Thyroid gland (tissue), 4 donors: ENCODE data around the gene ZMIZ1. TPM values are rescaled to one million over a fixed set of nuclear protein-coding genes. Genes with fewer than 3 reads are reported as not detected.
A peak's percentile ranks its signal among the peaks of the same experiment; 100 is the strongest.

Experiments used
- DNase-seq, 2 donors: peaks; one replicate each; pipeline ENCODE4 v3.0.0-alpha.2; 2019
- H3K27ac ChIP-seq, 3 donors: fragments of 200-600 bp; sonication (generic); 1 replicate in 2 of 3; 2 replicates in 1 of 3; pipeline ENCODE4 v1.5.1; 2016 to 2019; ENCODE audit warnings: mild to moderate bottlenecking in 1 of 3, moderate library complexity in 1 of 3
- H3K27me3 ChIP-seq: fragments of 200-600 bp; sonication (generic); one replicate; pipeline ENCODE4 v1.5.1; 2019
- H3K36me3 ChIP-seq, 2 donors: fragments of 200-600 bp; sonication (generic); one replicate each; pipeline ENCODE4 v1.5.1; 2016 to 2019
- H3K4me1 ChIP-seq, 2 donors: fragments of 200-600 bp; sonication (generic); one replicate each; pipeline ENCODE4 v1.5.1; 2017 to 2019
- H3K4me3 ChIP-seq, 3 donors: fragments of 200-600 bp; sonication (generic); replicated peaks in 1 of 3; 1 replicate in 2 of 3; 2 replicates in 1 of 3; pipeline ENCODE4 v1.5.1; 2016; ENCODE audit warnings: mild to moderate bottlenecking in 1 of 3
- H3K9me3 ChIP-seq: fragments of 200-600 bp; sonication (generic); one replicate; pipeline ENCODE4 v1.5.1; 2017
- POLR2A ChIP-seq, 2 donors: fragments of 450-650 bp; IDR thresholded peaks; one replicate each; pipeline ENCODE4 v1.6.1; 2017; ENCODE audit warnings: antibody characterized with exemption in 2 of 2, mild to moderate bottlenecking in 2 of 2, moderate library complexity in 1 of 2
- WGBS, 2 donors: methylation state at CpG; one replicate each; pipeline ENCODE4 v1.1.5; 2017; 5-methylcytosine and 5-hydroxymethylcytosine counted together
- intact Hi-C: fragments of 100-400 bp; cut with DNase I; formaldehyde crosslinking; loops from one replicate; pipeline ENCODE4 v1.15.1; 2023
- total RNA-seq, 4 donors: library from RNA; depleted of rRNA; stranded (reverse); fragments of >200 nt; gene quantifications; one replicate each; pipeline ENCODE4 v1.2.3, GENCODE V29; 2016
- TF ChIP-seq, protein P1 (sequence below), 6 experiments: fragments of 200-600 bp in 3 of 6; fragments of 450-650 bp in 3 of 6; sonication (generic) in 3 of 6; IDR thresholded peaks; one replicate each; pipeline ENCODE4 v1.5.1; 2016 to 2019; ENCODE audit warnings: antibody characterized with exemption in 6 of 6, mild to moderate bottlenecking in 2 of 6, inconsistent platforms in 1 of 6, moderate library complexity in 1 of 6

The ZMIZ1 gene
- total RNA-seq, 4 donors from 2014 or later: 59.9 to 128 (median 94.4) TPM

DNA sequence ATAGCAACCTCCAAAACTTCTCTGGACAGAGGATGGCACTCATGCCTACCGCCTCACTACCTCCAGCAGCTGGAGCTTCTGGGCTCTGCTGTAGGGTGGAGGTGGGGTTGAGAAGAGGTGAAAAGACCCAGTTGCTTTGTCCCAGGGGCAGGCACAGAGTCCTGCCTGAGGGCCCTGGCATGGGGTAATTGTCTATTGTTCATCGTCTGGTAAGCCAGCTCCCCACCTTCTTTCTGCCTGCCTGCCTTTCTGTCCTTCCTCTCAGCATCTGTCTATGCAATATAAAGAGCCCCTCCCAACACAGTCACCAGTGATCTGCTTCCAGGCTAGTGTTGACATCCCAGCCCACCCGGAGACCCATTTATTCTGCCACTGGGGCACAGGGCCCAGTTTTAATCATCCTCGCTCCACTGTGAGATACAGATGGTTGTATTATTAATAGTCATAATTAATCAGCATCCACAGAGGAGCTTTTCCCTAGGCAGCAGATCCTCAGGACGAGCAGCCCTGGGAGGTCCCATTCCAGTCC lies 39.0 kb downstream of the ZMIZ1 start:
- H3K4me1 ChIP-seq: peaks cover 72 to 89% of the 10 kb centered on the region in 2 donors
- 77 to 85% methylated on average over 4 to 5 of the region's 5 CpGs for WGBS, 2 donors

DNA sequence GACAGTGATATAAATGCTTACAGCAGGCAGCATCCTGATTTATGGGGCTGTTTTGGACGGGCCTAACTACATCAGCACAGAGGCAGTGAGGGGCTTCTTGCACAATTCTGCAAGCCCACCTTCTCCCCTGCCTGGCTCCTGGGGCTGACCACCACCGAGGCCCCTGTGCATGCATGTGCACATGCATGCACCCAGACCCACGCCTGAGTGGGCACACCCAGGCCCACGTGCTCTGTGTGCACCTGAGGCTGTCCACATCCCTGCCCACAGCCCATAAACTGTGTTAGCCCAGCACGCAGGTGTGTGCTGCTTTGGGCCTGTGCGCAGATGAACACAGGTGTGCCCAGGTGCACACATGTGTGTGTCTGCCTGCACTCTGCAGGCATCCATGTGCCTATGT lies 40.0 kb downstream of the ZMIZ1 start:
- 40 to 71% methylated on average over 3 to 4 of the region's 6 CpGs for WGBS, 2 donors
- H3K4me1 ChIP-seq: peaks cover 72 to 89% of the 10 kb centered on the region in 2 donors
- DNase-seq: no peak

More for the DNA sequence above, 39.0 kb downstream of the ZMIZ1 start:
- intact Hi-C loops: no loop called here
- H3K9me3 ChIP-seq: no peaks in the 10 kb centered on the region
- H3K27me3 ChIP-seq: no peaks in the 10 kb centered on the region
- TF ChIP-seq, protein P1, sequence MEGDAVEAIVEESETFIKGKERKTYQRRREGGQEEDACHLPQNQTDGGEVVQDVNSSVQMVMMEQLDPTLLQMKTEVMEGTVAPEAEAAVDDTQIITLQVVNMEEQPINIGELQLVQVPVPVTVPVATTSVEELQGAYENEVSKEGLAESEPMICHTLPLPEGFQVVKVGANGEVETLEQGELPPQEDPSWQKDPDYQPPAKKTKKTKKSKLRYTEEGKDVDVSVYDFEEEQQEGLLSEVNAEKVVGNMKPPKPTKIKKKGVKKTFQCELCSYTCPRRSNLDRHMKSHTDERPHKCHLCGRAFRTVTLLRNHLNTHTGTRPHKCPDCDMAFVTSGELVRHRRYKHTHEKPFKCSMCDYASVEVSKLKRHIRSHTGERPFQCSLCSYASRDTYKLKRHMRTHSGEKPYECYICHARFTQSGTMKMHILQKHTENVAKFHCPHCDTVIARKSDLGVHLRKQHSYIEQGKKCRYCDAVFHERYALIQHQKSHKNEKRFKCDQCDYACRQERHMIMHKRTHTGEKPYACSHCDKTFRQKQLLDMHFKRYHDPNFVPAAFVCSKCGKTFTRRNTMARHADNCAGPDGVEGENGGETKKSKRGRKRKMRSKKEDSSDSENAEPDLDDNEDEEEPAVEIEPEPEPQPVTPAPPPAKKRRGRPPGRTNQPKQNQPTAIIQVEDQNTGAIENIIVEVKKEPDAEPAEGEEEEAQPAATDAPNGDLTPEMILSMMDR (IDR thresholded peaks at IDR 0.05): no peak
- no peak for TF ChIP-seq POLR2A (IDR thresholded peaks at IDR 0.05)
- H3K4me3 ChIP-seq: no peak overlapping the region
- H3K36me3 ChIP-seq: peaks cover 5% of the 10 kb centered on the region in 2 donors
- no peak for DNase-seq
- H3K27ac ChIP-seq: peak overlapping the region in 1 of 3 donors; percentile 34

DNA sequence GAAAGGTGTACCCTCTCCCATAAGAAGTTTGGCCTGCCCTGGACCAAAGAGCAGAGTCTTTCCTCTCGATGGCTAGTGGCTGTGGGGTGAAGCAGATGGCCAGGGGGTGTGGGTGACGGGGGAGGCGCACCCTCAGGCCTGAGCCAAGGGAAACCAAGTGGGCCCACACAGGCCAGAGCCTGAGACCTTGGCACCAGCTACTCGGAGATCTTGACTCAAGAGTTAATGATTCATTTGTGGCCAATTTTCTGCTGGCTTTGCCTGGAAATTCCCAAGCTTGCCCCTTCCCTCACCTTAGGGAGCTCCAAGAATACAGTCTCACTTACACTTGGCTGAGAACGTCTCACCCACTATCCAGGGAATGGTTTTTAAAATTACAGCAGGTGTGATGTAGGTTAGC lies 42.7 kb downstream of the ZMIZ1 start:
- TF ChIP-seq, protein P1 (IDR thresholded peaks at IDR 0.05): no peak
- no peak for TF ChIP-seq POLR2A (IDR thresholded peaks at IDR 0.05)
- 59 to 85% methylated on average over 5 of the region's 5 CpGs for WGBS, 2 donors
- Histone ChIP-seq H3K27ac (peak overlapping the region; percentile 83 to 88 (median 85)), H3K9me3 (no peaks in the 10 kb centered on the region), H3K36me3 (peaks cover 5% of the 10 kb centered on the region in 2 donors), H3K4me1 (peaks cover 71 to 88% of the 10 kb centered on the region in 2 donors), H3K4me3 (no peak overlapping the region), H3K27me3 (no peaks in the 10 kb centered on the region)
- intact Hi-C loops: no loop called here
- DNase-seq: no peak

More for the DNA sequence above, 40.0 kb downstream of the ZMIZ1 start:
- H3K36me3 ChIP-seq: peaks cover 5% of the 10 kb centered on the region in 2 donors
- TF ChIP-seq, protein P1 (IDR thresholded peaks at IDR 0.05): no peak
- TF ChIP-seq POLR2A (IDR thresholded peaks at IDR 0.05): no peak
- intact Hi-C loops: no loop called here
- no peak overlapping the region for H3K4me3 ChIP-seq
- no peaks in the 10 kb centered on the region for H3K9me3 ChIP-seq
- H3K27me3 ChIP-seq: no peaks in the 10 kb centered on the region
- no peak overlapping the region for H3K27ac ChIP-seq

DNA sequence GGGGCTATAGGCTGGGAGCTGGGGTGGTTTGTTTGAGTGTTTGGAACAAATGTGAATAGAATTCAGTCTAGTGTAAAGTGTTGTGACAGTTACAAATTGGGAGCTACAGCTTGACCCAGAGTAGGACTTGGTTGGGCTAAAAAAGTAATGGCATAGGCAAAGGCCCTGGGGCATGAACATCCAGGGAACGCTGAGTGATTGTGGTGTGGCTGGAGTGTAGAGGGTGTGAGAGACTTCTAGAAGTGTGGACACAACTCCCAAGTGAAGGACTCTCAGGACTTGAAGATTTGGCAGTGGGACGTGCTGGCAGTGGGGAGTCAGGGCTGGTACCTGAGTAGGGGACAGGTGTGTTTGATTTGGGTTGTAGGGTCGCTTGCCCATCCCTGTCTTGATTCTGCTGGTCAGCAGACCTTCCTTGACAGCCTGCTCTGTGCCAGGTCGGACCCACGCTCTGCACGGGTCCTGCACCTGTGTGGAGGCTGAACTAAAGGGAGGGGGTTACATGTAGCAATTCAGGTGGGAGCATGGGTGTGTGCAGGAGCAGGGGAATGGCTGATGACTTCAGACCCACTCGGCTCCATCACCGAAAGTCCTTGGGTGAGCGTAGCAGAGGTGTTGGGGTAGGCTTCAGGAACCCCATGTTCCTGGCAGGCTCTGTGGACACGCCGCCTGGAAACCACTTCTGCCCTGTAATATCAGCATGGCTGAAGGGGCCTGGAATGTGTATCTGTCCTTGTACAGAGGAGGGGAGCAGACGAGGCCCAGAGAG lies 43.3 kb downstream of the ZMIZ1 start:
- intact Hi-C loops: no loop called here
- peak in 1 of 2 donors; percentile 33 for TF ChIP-seq POLR2A (IDR thresholded peaks at IDR 0.05)
- TF ChIP-seq, protein P1 (IDR thresholded peaks at IDR 0.05): no peak
- 55 to 59% methylated on average over 9 to 12 of the region's 12 CpGs for WGBS, 2 donors
- no peak overlapping the region for H3K4me3 ChIP-seq
- H3K36me3 ChIP-seq: peaks cover 5% of the 10 kb centered on the region in 2 donors
- no peaks in the 10 kb centered on the region for H3K9me3 ChIP-seq
- no peaks in the 10 kb centered on the region for H3K27me3 ChIP-seq
- peak overlapping the region; percentile 83 to 88 (median 85) for H3K27ac ChIP-seq
- H3K4me1 ChIP-seq: peaks cover 74 to 88% of the 10 kb centered on the region in 2 donors
- DNase-seq: peak; percentile 92

DNA sequence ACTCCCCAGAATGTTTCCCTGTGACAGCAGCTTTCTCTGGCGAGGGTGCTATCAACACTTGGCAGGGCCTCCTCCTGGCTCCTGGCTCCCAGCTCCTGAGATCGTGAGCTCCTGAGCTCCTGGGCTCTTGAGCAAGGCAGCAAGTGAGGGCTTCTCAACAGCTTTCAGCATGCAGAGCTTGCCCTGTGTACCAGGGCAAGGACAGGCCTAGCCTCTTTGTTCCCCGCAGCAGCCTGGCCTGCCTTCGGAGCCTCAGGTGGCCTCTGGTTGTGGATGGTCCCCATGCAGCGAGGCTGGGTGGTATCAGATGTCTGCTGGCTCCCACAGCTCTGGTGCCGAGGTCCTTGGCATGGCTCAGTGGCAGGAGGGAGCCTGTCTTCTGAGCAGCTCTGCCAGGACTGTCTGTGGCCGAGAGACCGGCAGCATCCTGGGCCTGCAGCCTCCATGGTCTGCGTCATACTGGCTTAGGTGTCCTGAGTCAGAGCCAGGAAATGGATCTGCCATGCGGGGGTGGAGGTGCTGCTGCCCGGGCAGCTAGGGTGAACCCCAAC lies 44.2 kb downstream of the ZMIZ1 start:
- no peak for TF ChIP-seq POLR2A (IDR thresholded peaks at IDR 0.05)
- TF ChIP-seq, protein P1 (IDR thresholded peaks at IDR 0.05): no peak
- H3K9me3 ChIP-seq: no peaks in the 10 kb centered on the region
- peaks cover 76 to 88% of the 10 kb centered on the region in 2 donors for H3K4me1 ChIP-seq
- DNase-seq: peak; percentile 84 to 85
- intact Hi-C loops: no loop called here
- H3K27ac ChIP-seq: peak overlapping the region; percentile 81 to 88 (median 85)
- 19 to 66% methylated on average over 4 to 11 of the region's 11 CpGs for WGBS, 2 donors
- peaks cover 5% of the 10 kb centered on the region in 2 donors for H3K36me3 ChIP-seq
- H3K27me3 ChIP-seq: no peaks in the 10 kb centered on the region
- no peak overlapping the region for H3K4me3 ChIP-seq
